Fibroblast of lung (primary cell): ENCODE data around the gene USP8. TPM values are rescaled to one million over a fixed set of nuclear protein-coding genes. Genes with fewer than 3 reads are reported as not detected.

Experiments
- DNase-seq, 2 donors: peaks; one replicate each; pipeline versions ENCODE4 v3.0.0 to v3.0.0-alpha.2; 2010; ENCODE audit warnings: low read depth in 2 of 2
- H2AFZ ChIP-seq: 2 replicates; pipeline ENCODE4 v1.5.1; 2012; ENCODE audit warnings: low read length, control low read depth, inconsistent platforms
- H3K27ac ChIP-seq: 2 replicates; pipeline ENCODE4 v1.5.1; 2011; ENCODE audit warnings: low read length, control low read depth; ENCODE audit not compliant: insufficient read depth
- H3K27me3 ChIP-seq: 2 replicates; pipeline ENCODE4 v1.5.1; 2011; ENCODE audit warnings: mild to moderate bottlenecking, low read length; ENCODE audit not compliant: control insufficient read depth, insufficient read depth
- H3K36me3 ChIP-seq: 2 replicates; pipeline ENCODE4 v1.5.1; 2011; ENCODE audit warnings: low read length; ENCODE audit not compliant: control insufficient read depth, insufficient read depth
- H3K4me1 ChIP-seq: 2 replicates; pipeline ENCODE4 v1.5.1; 2011; ENCODE audit warnings: low read length; ENCODE audit not compliant: control insufficient read depth, insufficient read depth; ENCODE audit errors: extremely low read depth
- H3K4me2 ChIP-seq: 2 replicates; pipeline ENCODE4 v1.5.1; 2011; ENCODE audit warnings: low read length, control low read depth; ENCODE audit not compliant: insufficient read depth; ENCODE audit errors: extremely low read depth
- H3K4me3 ChIP-seq, 4 experiments: fragments of 200-600 bp in 1 of 4; sonication (generic) in 1 of 4; replicated peaks in 1 of 4; 2 replicates each; pipeline ENCODE4 v1.5.1; 2011 to 2016; ENCODE audit warnings: low read length in 4 of 4, low read depth in 3 of 4, mild to moderate bottlenecking in 3 of 4, control low read depth in 2 of 4, inconsistent platforms in 1 of 4, mixed read lengths in 1 of 4; ENCODE audit not compliant: insufficient read depth in 1 of 4; ENCODE audit errors: control extremely low read depth in 1 of 4
- H3K79me2 ChIP-seq: 2 replicates; pipeline ENCODE4 v1.5.1; 2012; ENCODE audit warnings: mild to moderate bottlenecking, low read length, inconsistent platforms; ENCODE audit not compliant: control insufficient read depth, insufficient read depth
- H3K9ac ChIP-seq: 2 replicates; pipeline ENCODE4 v1.5.1; 2011; ENCODE audit warnings: mild to moderate bottlenecking, low read length, control low read depth; ENCODE audit not compliant: insufficient read depth
- H3K9me3 ChIP-seq: 2 replicates; pipeline ENCODE4 v1.5.1; 2012; ENCODE audit warnings: low read depth, low read length; ENCODE audit not compliant: control insufficient read depth, insufficient read depth
- H4K20me1 ChIP-seq: 2 replicates; pipeline ENCODE4 v1.5.1; 2011; ENCODE audit warnings: low read length; ENCODE audit not compliant: control insufficient read depth, insufficient read depth; ENCODE audit errors: extremely low read depth
- EZH2 ChIP-seq: IDR thresholded peaks from 2 replicates; pipeline ENCODE4 v1.5.1; 2012; ENCODE audit warnings: low read length, control low read depth, mild to moderate bottlenecking; ENCODE audit errors: missing control alignments
- polyA plus RNA-seq, 2 donors: library from polyadenylated mRNA; depleted of rRNA in 1 of 2; stranded (reverse) in 1 of 2; unstranded in 1 of 2; fragments of >200 nt; gene quantifications; 2 replicates each; pipeline ENCODE4 v1.2.1, GENCODE V29; 2011 to 2012; ENCODE audit warnings: missing spikeins in 1 of 2
- total RNA-seq: library from RNA; depleted of rRNA; stranded (reverse); fragments of >200 nt; gene quantifications from 2 replicates; pipeline ENCODE4 v1.2.1, GENCODE V29; 2014
- TF ChIP-seq, protein P1 (sequence below), 2 donors: IDR thresholded peaks in 1 of 2; conservative IDR thresholded peaks in 1 of 2; 1 replicate in 1 of 2; 2 replicates in 1 of 2; pipeline ENCODE4 v1.5.1; 2011 to 2012; ENCODE audit warnings: low read length in 2 of 2, control low read depth in 1 of 2, inconsistent platforms in 1 of 2, low read depth in 1 of 2, mild to moderate bottlenecking in 1 of 2

The USP8 gene
- total and polyA plus RNA-seq, 2 donors (not counting 1 experiment from before 2014, with no cell fraction given): 52.2 to 58.5 TPM

DNA sequence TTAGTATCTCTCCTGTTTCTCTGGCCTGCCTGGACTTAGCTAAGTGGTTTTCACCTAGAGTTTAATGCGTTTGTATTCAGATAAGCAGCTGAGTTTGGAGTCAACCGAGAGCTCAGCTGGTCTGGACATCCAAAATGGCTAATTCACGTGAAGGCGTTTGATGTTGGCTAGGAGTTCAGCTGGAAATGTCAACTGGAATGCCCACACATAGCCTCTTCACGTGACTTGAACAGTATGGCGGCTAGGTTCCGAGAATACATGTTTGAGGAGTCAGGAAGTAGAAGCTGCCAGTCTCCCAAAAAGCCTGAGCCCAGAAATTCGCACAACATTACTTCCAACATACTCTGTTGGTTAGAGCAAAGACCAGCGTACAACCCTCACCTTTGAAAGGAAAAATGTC, 2.2 kb downstream of the USP8 start:
- Histone ChIP-seq H3K79me2 (peaks cover 67% of the 10 kb centered on the region), H3K9me3 (no peaks in the 10 kb centered on the region), H3K36me3 (no peaks in the 10 kb centered on the region), H3K4me2 (no peak overlapping the region), H3K27me3 (no peaks in the 10 kb centered on the region), H3K27ac (no peak overlapping the region), H3K9ac (no peak overlapping the region), H2AFZ (no peak overlapping the region), H4K20me1 (no peaks in the 10 kb centered on the region), H3K4me1 (no peaks in the 10 kb centered on the region), H3K4me3 (no peak overlapping the region)
- TF ChIP-seq, protein P1, sequence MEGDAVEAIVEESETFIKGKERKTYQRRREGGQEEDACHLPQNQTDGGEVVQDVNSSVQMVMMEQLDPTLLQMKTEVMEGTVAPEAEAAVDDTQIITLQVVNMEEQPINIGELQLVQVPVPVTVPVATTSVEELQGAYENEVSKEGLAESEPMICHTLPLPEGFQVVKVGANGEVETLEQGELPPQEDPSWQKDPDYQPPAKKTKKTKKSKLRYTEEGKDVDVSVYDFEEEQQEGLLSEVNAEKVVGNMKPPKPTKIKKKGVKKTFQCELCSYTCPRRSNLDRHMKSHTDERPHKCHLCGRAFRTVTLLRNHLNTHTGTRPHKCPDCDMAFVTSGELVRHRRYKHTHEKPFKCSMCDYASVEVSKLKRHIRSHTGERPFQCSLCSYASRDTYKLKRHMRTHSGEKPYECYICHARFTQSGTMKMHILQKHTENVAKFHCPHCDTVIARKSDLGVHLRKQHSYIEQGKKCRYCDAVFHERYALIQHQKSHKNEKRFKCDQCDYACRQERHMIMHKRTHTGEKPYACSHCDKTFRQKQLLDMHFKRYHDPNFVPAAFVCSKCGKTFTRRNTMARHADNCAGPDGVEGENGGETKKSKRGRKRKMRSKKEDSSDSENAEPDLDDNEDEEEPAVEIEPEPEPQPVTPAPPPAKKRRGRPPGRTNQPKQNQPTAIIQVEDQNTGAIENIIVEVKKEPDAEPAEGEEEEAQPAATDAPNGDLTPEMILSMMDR (conservative IDR thresholded peaks at IDR 0.05 in 1 of 2, IDR thresholded peaks at IDR 0.05 in 1 of 2; ENCODE audit: low read depth in 1 of 2, low read length in 2 of 2): no peak
- DNase-seq: no peak

DNA sequence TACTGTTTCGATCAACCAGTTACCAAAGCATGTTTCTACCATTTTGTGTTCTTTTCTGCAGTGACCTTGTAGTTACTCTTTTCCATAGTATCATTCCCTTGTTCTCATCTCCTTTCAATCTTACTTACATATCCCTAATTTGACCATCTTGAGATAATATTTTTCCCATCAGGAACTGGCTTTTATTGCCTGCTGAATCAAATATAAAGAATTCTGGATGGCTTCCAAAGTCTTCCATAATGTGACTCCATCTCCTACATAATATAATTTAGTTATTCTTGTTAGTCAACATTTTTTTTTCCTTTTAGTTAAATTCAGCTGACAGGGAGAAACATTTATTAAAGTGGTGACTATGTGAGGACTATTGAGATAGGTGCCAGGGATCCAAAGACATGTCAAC, 7.0 kb downstream of the USP8 start:
- no peaks in the 10 kb centered on the region for H3K36me3 ChIP-seq
- H3K9me3 ChIP-seq: no peaks in the 10 kb centered on the region
- DNase-seq: peak in 1 of 2 donors; percentile 5
- H3K4me2 ChIP-seq: no peak overlapping the region
- H3K27ac ChIP-seq: no peak overlapping the region
- H2AFZ ChIP-seq: no peak overlapping the region
- no peak overlapping the region for H3K4me3 ChIP-seq
- H3K27me3 ChIP-seq: no peaks in the 10 kb centered on the region
- peaks cover 83% of the 10 kb centered on the region for H3K79me2 ChIP-seq
- no peaks in the 10 kb centered on the region for H3K4me1 ChIP-seq
- H4K20me1 ChIP-seq: no peaks in the 10 kb centered on the region
- no peak overlapping the region for H3K9ac ChIP-seq
- TF ChIP-seq, protein P1 (conservative IDR thresholded peaks at IDR 0.05 in 1 of 2, IDR thresholded peaks at IDR 0.05 in 1 of 2; ENCODE audit: low read depth in 1 of 2, low read length in 2 of 2): no peak
- TF ChIP-seq EZH2: no peak

DNA sequence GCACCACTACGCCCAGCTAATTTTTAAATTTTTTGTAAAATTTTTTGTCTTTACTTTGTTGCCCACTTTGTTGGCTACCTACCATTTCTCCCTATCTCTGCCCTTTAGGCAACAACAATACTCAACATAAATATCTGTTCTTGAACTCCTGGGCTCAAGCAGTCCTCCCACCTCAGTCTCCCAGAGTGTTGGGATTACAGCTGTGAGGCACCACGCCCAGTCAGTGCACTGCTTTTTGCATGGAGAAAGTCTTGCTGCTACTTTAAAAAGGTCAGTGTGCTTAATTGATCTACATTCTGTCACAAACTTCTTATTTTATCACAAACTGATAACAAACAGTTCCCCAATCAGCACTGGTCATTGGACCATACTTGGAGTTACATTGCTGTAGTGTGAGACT, 8.0 kb downstream of the USP8 start:
- TF ChIP-seq EZH2: no peak
- TF ChIP-seq, protein P1 (conservative IDR thresholded peaks at IDR 0.05 in 1 of 2, IDR thresholded peaks at IDR 0.05 in 1 of 2; ENCODE audit: low read depth in 1 of 2, low read length in 2 of 2): no peak

More for the DNA sequence above, 8.0 kb downstream of the USP8 start:
- no peak for DNase-seq
- H3K79me2 ChIP-seq: peaks cover 76% of the 10 kb centered on the region
- H3K4me1 ChIP-seq: no peaks in the 10 kb centered on the region
- no peaks in the 10 kb centered on the region for H3K36me3 ChIP-seq
- no peaks in the 10 kb centered on the region for H3K27me3 ChIP-seq
- H3K27ac ChIP-seq: no peak overlapping the region
- no peak overlapping the region for H3K4me3 ChIP-seq
- no peak overlapping the region for H3K4me2 ChIP-seq
- H2AFZ ChIP-seq: no peak overlapping the region
- no peak overlapping the region for H3K9ac ChIP-seq
- H4K20me1 ChIP-seq: no peaks in the 10 kb centered on the region
- no peaks in the 10 kb centered on the region for H3K9me3 ChIP-seq
